HEK293 (cell line): Measurements from ENCODE around the gene FXYD3.

Experiments used
- CTCF ChIA-PET: fragments of 350-600 bp; formaldehyde crosslinking; extraction: SDS; loops from one replicate; lab custom pipeline; 2021; ENCODE audit warnings: antibody characterized with exemption; lab: Yijun Ruan, JAX
- POLR2A ChIA-PET: fragments of 300-600 bp; formaldehyde crosslinking; extraction: SDS; loops from one replicate; lab custom pipeline; 2020; ENCODE audit warnings: antibody characterized with exemption, inconsistent platforms; lab: Yijun Ruan, JAX
- H3K27ac ChIP-seq: fragments of 200-500 bp; sonication (Bioruptor generic); 2 replicates; pipeline ENCODE4 v1.5.1; 2014; ENCODE audit warnings: low read depth, low read length, control low read depth, inconsistent platforms; ENCODE audit errors: extremely low read depth
- H3K36me3 ChIP-seq, 2 experiments: fragments of 200-500 bp in 1 of 2; sonication (Bioruptor generic) in 1 of 2; 1 replicate in 1 of 2; 2 replicates in 1 of 2; pipeline ENCODE4 v1.5.1; 2014 to 2017; ENCODE audit warnings: inconsistent platforms in 2 of 2, low read length in 2 of 2; ENCODE audit not compliant: control insufficient read depth in 2 of 2, insufficient read depth in 1 of 2
- H3K4me1 ChIP-seq: fragments of 200-500 bp; sonication (Bioruptor generic); 2 replicates; pipeline ENCODE4 v1.5.1; 2014; ENCODE audit warnings: mild to moderate bottlenecking, low read length, inconsistent platforms; ENCODE audit not compliant: control insufficient read depth, insufficient read depth
- H3K4me3 ChIP-seq: 2 replicates; pipeline ENCODE4 v1.5.1; 2011; ENCODE audit warnings: low read depth, mild to moderate bottlenecking, control low read depth, low read length, moderate library complexity
- H3K9me3 ChIP-seq: fragments of 200-500 bp; sonication (Bioruptor generic); 2 replicates; pipeline ENCODE4 v1.5.1; 2014; ENCODE audit warnings: low read depth, low read length, inconsistent platforms; ENCODE audit not compliant: control insufficient read depth, insufficient read depth
- GFI1B ChIP-seq: fragments of 450-650 bp; formaldehyde crosslinking; IDR thresholded peaks from 2 replicates; pipeline ENCODE4 v1.5.1; 2016; ENCODE audit warnings: missing biosample characterization, missing genetic modification characterization
- KLF10 ChIP-seq: fragments of 450-650 bp; IDR thresholded peaks from 2 replicates; pipeline ENCODE4 v1.5.1; 2018; ENCODE audit warnings: missing biosample characterization, mild to moderate bottlenecking, missing genetic modification characterization
- KLF7 ChIP-seq: fragments of 450-650 bp; formaldehyde crosslinking; IDR thresholded peaks from 2 replicates; pipeline ENCODE4 v1.5.1; 2016; ENCODE audit warnings: missing biosample characterization, missing genetic modification characterization, borderline replicate concordance
- SP2 ChIP-seq: fragments of 450-650 bp; formaldehyde crosslinking; IDR thresholded peaks from 2 replicates; pipeline ENCODE4 v1.5.1; 2016; ENCODE audit warnings: missing biosample characterization, missing genetic modification characterization
- ZBTB8A ChIP-seq: fragments of 450-650 bp; formaldehyde crosslinking; IDR thresholded peaks from 2 replicates; pipeline ENCODE4 v1.5.1; 2016; ENCODE audit warnings: missing biosample characterization, missing genetic modification characterization
- ZFP37 ChIP-seq: fragments of 450-650 bp; formaldehyde crosslinking; IDR thresholded peaks from 2 replicates; pipeline ENCODE4 v1.5.1; 2016; ENCODE audit warnings: missing biosample characterization, missing genetic modification characterization
- ZNF112 ChIP-seq: fragments of 450-650 bp; formaldehyde crosslinking; IDR thresholded peaks from 2 replicates; pipeline ENCODE4 v1.5.0; 2017; ENCODE audit warnings: missing biosample characterization, missing genetic modification characterization
- ZNF266 ChIP-seq: fragments of 450-650 bp; formaldehyde crosslinking; IDR thresholded peaks from 2 replicates; pipeline ENCODE4 v1.5.1; 2016; ENCODE audit warnings: missing biosample characterization, missing genetic modification characterization, low read depth
- ZNF426 ChIP-seq: fragments of 450-650 bp; formaldehyde crosslinking; IDR thresholded peaks from 2 replicates; pipeline ENCODE4 v1.5.1; 2017; ENCODE audit warnings: missing biosample characterization, missing genetic modification characterization, mild to moderate bottlenecking, inconsistent platforms, moderate library complexity
- ZNF433 ChIP-seq: fragments of 450-650 bp; formaldehyde crosslinking; IDR thresholded peaks from 2 replicates; pipeline ENCODE4 v1.5.1; 2016; ENCODE audit warnings: missing biosample characterization, missing genetic modification characterization, low read depth
- ZNF747 ChIP-seq: fragments of 450-650 bp; formaldehyde crosslinking; IDR thresholded peaks from 2 replicates; pipeline ENCODE4 v1.5.1; 2016; ENCODE audit warnings: missing biosample characterization, missing genetic modification characterization
- ZNF768 ChIP-seq: fragments of 450-650 bp; formaldehyde crosslinking; IDR thresholded peaks from 2 replicates; pipeline ENCODE4 v1.5.1; 2018; ENCODE audit warnings: missing biosample characterization, mild to moderate bottlenecking, missing genetic modification characterization
- ZNF843 ChIP-seq: fragments of 450-650 bp; formaldehyde crosslinking; IDR thresholded peaks from 2 replicates; pipeline ENCODE4 v1.5.1; 2016; ENCODE audit warnings: missing biosample characterization, missing genetic modification characterization
- TF ChIP-seq, protein P1 (sequence below): fragments of 450-650 bp; formaldehyde crosslinking; IDR thresholded peaks from 2 replicates; pipeline ENCODE4 v1.5.1; 2016; ENCODE audit warnings: missing biosample characterization, missing genetic modification characterization, borderline replicate concordance
- TF ChIP-seq, protein P2 (sequence below): fragments of 450-650 bp; formaldehyde crosslinking; IDR thresholded peaks from 2 replicates; pipeline ENCODE4 v1.5.1; 2016; ENCODE audit warnings: missing biosample characterization, missing genetic modification characterization

Gene FXYD3

DNA sequence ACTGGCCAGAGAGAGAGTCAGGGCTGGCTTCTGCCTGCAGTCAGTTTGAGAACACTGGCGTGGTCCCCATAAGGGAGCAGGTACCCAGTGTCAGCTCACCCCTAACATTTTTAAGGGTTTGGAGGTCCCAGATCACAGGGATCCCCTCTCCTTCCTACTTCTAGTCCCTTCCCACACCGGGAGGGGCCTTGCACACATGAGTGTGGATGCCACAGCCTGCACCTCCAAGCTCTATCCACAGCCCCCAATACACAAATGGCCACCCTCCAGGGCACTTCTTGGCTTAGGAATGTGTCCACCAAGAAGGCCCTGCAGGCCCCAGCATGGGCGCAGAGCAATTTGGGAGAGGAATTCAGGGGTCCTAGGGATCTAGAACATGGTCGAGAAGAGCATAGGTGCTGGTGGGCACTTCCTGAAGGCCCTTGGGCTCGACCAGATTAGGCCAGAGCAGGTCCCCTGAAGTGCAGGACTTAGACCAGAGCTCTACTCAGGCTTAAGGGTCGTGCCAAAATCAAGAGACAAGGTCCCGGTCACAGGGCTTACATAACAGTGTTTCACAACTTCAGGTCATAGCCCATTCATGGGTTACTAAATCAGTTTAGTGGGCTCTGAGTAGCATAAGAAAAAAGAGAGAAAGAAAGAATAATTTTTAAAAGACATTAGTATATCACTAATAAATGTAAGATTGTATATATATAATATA, 54.9 kb downstream of the FXYD3 start (continued):
- no peak for TF ChIP-seq ZNF768 (tag by site-specific recombination)
- no peak for TF ChIP-seq ZNF433 (tag by site-specific recombination)
- TF ChIP-seq KLF10: no peak

DNA sequence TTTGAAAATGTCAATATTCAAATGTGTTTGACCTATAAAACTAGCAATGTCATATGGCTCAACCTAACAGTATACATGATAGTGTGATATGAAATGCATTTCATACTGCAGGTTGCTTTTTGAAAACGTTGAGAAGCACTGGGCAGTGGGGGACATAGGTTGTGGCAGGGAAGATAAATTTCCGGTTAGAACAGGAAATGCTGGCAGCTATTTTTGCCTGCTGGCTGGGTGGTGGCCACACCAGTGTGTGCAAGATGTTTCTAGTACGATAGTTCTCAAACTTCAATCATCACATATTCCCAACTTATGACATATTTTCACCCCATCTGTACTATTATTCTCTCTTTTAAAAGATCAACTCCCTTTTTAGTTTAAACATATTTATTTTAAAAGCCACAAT, 56.1 kb downstream of the FXYD3 start:
- peaks cover 3 to 31% of the 10 kb centered on the region in 2 experiments; a peak in 2 of 3 replicates for H3K36me3 ChIP-seq
- H3K4me3 ChIP-seq: no peak overlapping the region
- H3K27ac ChIP-seq: no peak overlapping the region
- ChIA-PET CTCF (interaction anchor here (0.6 to 1.6 kb wide), 4 partner anchors 30 to 489 kb away, joined by 3 to 6 read pairs (median 4); partner anchors contain the start of gene LGI4), POLR2A (interaction anchor here (0.7 to 1.4 kb wide), 2 partner anchors 9 to 19 kb away, joined by 3 to 5 read pairs; no protein-coding TSS in a partner anchor)
- no peaks in the 10 kb centered on the region; the same call in 1 of the 2 replicates for H3K9me3 ChIP-seq
- TF ChIP-seq, protein P1, sequence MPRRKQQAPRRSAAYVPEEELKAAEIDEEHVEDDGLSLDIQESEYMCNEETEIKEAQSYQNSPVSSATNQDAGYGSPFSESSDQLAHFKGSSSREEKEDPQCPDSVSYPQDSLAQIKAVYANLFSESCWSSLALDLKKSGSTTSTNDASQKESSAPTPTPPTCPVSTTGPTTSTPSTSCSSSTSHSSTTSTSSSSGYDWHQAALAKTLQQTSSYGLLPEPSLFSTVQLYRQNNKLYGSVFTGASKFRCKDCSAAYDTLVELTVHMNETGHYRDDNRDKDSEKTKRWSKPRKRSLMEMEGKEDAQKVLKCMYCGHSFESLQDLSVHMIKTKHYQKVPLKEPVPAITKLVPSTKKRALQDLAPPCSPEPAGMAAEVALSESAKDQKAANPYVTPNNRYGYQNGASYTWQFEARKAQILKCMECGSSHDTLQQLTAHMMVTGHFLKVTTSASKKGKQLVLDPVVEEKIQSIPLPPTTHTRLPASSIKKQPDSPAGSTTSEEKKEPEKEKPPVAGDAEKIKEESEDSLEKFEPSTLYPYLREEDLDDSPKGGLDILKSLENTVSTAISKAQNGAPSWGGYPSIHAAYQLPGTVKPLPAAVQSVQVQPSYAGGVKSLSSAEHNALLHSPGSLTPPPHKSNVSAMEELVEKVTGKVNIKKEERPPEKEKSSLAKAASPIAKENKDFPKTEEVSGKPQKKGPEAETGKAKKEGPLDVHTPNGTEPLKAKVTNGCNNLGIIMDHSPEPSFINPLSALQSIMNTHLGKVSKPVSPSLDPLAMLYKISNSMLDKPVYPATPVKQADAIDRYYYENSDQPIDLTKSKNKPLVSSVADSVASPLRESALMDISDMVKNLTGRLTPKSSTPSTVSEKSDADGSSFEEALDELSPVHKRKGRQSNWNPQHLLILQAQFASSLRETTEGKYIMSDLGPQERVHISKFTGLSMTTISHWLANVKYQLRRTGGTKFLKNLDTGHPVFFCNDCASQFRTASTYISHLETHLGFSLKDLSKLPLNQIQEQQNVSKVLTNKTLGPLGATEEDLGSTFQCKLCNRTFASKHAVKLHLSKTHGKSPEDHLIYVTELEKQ: no peak
- no peak for TF ChIP-seq GFI1B (tag by site-specific recombination)
- TF ChIP-seq ZNF747 (tag by site-specific recombination): no peak
- no peak for TF ChIP-seq ZNF112 (tag by site-specific recombination)
- TF ChIP-seq ZNF266 (tag by site-specific recombination): no peak
- TF ChIP-seq ZFP37 (tag by site-specific recombination): no peak
- no peak for TF ChIP-seq ZNF843 (tag by site-specific recombination)
- TF ChIP-seq ZBTB8A (tag by site-specific recombination): no peak
- TF ChIP-seq KLF7 (tag by site-specific recombination): no peak
- TF ChIP-seq SP2 (tag by site-specific recombination): no peak
- no peak for TF ChIP-seq ZNF426 (tag by site-specific recombination)
- TF ChIP-seq, protein P2, sequence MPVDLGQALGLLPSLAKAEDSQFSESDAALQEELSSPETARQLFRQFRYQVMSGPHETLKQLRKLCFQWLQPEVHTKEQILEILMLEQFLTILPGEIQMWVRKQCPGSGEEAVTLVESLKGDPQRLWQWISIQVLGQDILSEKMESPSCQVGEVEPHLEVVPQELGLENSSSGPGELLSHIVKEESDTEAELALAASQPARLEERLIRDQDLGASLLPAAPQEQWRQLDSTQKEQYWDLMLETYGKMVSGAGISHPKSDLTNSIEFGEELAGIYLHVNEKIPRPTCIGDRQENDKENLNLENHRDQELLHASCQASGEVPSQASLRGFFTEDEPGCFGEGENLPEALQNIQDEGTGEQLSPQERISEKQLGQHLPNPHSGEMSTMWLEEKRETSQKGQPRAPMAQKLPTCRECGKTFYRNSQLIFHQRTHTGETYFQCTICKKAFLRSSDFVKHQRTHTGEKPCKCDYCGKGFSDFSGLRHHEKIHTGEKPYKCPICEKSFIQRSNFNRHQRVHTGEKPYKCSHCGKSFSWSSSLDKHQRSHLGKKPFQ (tag by site-specific recombination): no peak
- H3K4me1 ChIP-seq: no peaks in the 10 kb centered on the region
